Effector memory CD4-positive, alpha-beta T cell (primary cell): Measurements from ENCODE around the gene LGI4.
A peak's percentile ranks its signal among the peaks of the same experiment; 100 is the strongest.

ENCODE experiments used
- DNase-seq, 3 donors: peaks; one replicate each; pipeline ENCODE4 v3.0.0-alpha.2; 2020
- H3K27ac ChIP-seq: 2 replicates; pipeline ENCODE4 v1.7.0; 2013; ENCODE audit warnings: mild to moderate bottlenecking, low read length, moderate library complexity; ENCODE audit not compliant: insufficient read depth, poor library complexity, severe bottlenecking
- H3K27me3 ChIP-seq: replicated peaks from 2 replicates; pipeline ENCODE4 v1.7.0; 2013; ENCODE audit warnings: mild to moderate bottlenecking, low read length; ENCODE audit not compliant: insufficient read depth, control insufficient read depth, poor library complexity, severe bottlenecking
- H3K36me3 ChIP-seq: 2 replicates; pipeline ENCODE4 v1.7.0; 2013; ENCODE audit warnings: mild to moderate bottlenecking, low read length, moderate library complexity; ENCODE audit not compliant: control insufficient read depth, insufficient read depth
- H3K4me1 ChIP-seq: 2 replicates; pipeline ENCODE4 v1.7.0; 2013; ENCODE audit warnings: low read length, mild to moderate bottlenecking; ENCODE audit not compliant: control insufficient read depth, insufficient read depth, poor library complexity, severe bottlenecking
- H3K4me3 ChIP-seq: 2 replicates; pipeline ENCODE4 v1.7.0; 2013; ENCODE audit warnings: low read length, low read depth, mild to moderate bottlenecking; ENCODE audit not compliant: insufficient read depth, poor library complexity, severe bottlenecking
- H3K9me3 ChIP-seq: 2 replicates; pipeline ENCODE4 v1.7.0; 2013; ENCODE audit warnings: mild to moderate bottlenecking, low read length, moderate library complexity; ENCODE audit not compliant: control insufficient read depth
- total RNA-seq, 3 donors: gene quantifications; one replicate each; lab custom pipeline; 2026; lab: John Stamatoyannopoulos, UW

The LGI4 gene
- total RNA-seq: 0.58 to 1.0 (median 0.96) reads per million in 3 donors

DNA sequence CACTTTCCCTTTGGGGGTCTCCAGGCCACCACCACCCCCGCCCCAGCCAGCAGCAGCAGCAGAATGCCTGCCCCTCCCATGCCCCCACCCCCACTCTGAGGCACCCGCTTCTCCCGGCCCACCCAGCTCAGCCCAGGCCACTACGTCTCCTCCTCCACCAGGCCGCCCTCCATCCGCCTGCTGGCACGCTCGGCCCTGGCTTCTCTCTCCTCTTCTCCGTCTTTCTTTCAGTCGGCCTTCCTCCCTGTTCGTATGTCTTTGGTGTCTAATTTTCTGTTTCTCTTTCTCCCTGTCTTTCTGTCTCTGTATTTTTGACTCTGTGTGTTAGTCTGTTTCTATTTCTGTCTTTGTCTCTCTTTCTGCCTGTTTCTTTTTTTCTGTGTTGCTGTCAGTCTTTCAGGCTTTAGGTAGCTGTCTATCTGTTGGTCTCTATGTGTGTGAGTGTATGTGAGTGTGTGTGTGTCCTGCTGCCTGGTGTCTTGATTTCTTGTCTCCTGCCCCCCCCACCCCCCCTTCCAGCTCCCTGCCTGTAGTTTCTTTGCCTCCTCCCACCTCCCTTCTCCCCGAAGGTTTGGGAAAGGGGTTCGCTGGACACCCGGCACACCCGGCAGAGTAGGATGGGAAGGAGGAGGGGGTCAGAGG lies at the start of gene LGI4:
Gene LGI4, minus strand, starts transcription at position 459 of the 642 bp plus-strand sequence. Its CDS starts 379 bp downstream, at position 80.
- H3K9me3 ChIP-seq: no peaks in the 10 kb centered on the region
- no peaks in the 10 kb centered on the region for H3K27me3 ChIP-seq
- no peak within 1 kb of the TSS for H3K4me3 ChIP-seq
- H3K36me3 ChIP-seq: no peaks in the 10 kb centered on the region
- no peak for DNase-seq
- no peaks in the 10 kb centered on the region for H3K4me1 ChIP-seq
- no peak within 1 kb of the TSS for H3K27ac ChIP-seq

DNA sequence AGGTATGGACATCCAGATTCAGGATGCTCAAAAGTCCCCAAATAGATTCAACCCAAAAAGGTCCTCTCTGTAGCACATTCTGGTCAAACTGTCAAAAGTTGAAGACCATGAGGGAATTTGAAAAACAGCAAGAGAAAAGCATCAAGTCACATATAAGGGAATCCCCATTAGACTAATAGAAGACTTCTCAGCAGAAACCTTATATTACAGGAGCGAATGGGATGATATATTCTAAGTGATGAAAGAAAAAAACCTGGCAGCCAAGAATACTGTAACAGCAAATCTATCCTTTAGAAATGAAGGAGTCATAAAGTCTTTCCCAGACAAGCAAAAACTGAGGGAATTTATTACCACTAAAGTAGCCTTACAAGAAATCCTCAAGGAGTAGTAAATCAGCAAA lies 49.4 kb upstream of the LGI4 start:
- no peak for DNase-seq
- Histone ChIP-seq H3K36me3 (no peaks in the 10 kb centered on the region), H3K4me3 (no peak overlapping the region), H3K27me3 (no peaks in the 10 kb centered on the region), H3K9me3 (no peaks in the 10 kb centered on the region), H3K4me1 (no peaks in the 10 kb centered on the region), H3K27ac (no peak overlapping the region)

DNA sequence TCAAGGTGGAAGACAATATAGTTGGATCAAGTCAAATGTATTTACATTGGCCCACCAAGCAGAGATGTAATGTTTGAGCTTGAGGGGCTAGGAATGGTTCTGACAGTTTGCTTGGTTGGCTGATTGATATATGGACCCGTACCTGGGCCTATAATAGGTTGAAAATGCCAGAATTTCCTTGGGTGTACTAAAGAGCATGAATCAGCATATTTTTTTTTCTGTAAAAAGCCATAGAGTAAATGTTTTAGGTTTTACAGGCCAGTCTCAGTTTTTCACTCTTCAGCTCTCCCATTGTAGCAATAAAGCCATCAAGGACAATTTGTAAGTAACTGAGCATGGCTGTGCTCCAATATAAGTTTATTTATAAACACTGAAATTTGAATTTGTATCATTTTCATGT lies 46.5 kb upstream of the LGI4 start:
- no peak for DNase-seq
- Histone ChIP-seq H3K4me1 (peaks cover 3% of the 10 kb centered on the region), H3K27ac (no peak overlapping the region), H3K9me3 (no peaks in the 10 kb centered on the region), H3K27me3 (no peaks in the 10 kb centered on the region), H3K36me3 (no peaks in the 10 kb centered on the region), H3K4me3 (no peak overlapping the region)

DNA sequence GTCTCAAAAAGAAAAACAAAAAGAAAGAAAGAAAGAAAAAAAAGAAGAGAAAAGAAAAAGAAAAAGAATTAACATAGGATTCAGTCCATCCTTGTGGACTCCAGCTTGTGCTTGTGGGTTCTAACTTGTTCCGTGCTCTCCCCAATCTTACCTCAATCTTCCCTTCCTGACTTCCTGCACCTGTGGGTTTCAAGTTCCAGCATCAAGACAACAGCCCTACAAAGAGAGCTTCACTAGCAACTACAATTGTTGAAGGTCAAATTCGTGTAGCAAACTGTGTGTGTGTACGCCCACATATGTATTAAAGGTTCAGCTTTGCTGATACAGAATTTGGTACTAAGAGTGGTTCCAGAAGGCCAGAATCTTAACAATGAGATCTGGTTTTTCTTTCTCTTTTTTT lies 45.0 kb upstream of the LGI4 start:
- no peaks in the 10 kb centered on the region for H3K9me3 ChIP-seq
- no peaks in the 10 kb centered on the region for H3K36me3 ChIP-seq
- peak overlapping the region; percentile 13 for H3K4me3 ChIP-seq
- no peaks in the 10 kb centered on the region for H3K27me3 ChIP-seq
- no peak for DNase-seq
- H3K4me1 ChIP-seq: peaks cover 3% of the 10 kb centered on the region
- no peak overlapping the region for H3K27ac ChIP-seq

DNA sequence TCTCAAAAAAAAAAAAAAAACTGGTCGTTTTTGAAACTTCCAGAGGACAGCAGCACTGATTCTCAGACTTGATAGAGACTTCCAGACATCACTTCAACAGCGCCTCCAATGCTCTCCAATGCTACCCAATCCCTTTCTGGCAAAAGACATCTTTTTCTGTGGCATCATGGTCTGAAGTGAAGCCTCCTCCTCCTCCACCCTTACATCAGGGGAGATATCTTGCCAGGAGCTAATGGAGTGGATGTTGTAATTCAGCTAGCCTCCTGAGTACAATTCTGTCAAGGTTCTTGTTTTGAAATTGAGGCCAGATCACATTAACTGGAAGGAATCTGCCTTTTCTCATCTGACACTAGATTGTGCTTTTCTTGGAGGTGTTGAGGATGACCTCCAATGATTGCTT lies 43.8 kb upstream of the LGI4 start:
- Histone ChIP-seq H3K4me1 (peaks cover 3% of the 10 kb centered on the region), H3K27ac (no peak overlapping the region), H3K36me3 (no peaks in the 10 kb centered on the region), H3K9me3 (no peaks in the 10 kb centered on the region), H3K27me3 (no peaks in the 10 kb centered on the region), H3K4me3 (no peak overlapping the region)
- no peak for DNase-seq

DNA sequence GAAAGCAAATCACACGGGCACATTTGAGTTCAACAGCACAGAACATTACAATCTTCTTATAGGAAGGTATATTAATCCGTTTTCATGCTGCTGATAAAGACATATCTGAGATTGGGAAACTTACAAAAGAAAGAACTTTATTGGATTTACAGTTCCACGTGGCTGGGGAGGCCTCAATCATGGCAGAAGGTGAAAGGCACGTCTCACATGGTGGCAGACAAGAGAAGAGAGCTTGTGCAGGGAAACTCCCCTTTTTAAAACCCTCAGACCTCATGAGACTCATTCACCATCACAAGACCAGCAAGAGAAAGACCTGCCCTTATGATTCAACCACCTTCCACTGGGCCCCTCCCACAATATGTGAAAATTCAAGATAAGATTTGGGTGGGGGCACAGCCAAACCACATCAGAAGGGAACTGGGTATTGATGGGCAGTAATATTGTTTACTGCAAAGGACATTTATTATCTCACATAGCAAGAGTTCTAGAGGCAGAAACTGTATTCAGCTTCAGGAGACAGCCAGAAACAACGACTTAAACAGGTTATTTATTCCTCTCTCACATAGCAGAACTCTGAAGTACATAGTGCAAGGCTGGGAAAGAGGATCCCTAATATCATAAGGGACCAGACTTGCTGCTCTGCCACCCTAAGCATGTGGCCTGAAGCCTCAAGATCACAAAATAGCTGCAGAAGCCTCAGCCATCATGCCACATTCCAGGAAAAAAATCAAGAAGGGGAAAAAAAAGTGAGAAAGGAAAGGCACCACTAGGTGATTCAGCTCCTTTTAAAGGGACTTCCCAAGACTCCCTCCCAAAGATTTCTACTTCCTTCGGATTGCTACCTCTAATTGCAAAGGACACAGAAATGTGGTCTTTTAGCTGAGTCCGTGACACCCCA lies 42.8 kb upstream of the LGI4 start:
- no peak overlapping the region for H3K27ac ChIP-seq
- DNase-seq: no peak
- no peak overlapping the region for H3K4me3 ChIP-seq
- peaks cover 3% of the 10 kb centered on the region for H3K4me1 ChIP-seq
- H3K27me3 ChIP-seq: no peaks in the 10 kb centered on the region
- peaks cover 2% of the 10 kb centered on the region for H3K36me3 ChIP-seq
- no peaks in the 10 kb centered on the region for H3K9me3 ChIP-seq

DNA sequence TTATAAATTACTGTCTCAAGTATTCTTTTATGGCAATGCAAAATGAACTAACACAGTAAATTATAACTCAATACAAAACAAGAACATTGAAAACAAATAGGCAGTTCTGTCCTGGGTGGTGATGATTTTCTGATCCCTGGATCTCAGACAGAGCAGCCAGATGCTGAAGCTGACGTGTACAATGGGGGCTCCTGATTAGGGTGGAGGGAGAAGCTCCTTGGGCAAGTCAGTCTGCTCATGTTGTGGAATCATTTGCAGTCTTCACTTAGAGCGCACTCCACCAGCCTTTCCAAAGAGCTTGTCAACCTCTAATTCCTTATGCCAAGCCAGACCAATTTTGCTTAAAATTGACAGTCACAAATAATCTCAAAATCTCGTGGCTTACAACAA lies 41.3 kb upstream of the LGI4 start:
- Histone ChIP-seq H3K27ac (no peak overlapping the region), H3K4me1 (peaks cover 10% of the 10 kb centered on the region)
- no peak for DNase-seq

DNA sequence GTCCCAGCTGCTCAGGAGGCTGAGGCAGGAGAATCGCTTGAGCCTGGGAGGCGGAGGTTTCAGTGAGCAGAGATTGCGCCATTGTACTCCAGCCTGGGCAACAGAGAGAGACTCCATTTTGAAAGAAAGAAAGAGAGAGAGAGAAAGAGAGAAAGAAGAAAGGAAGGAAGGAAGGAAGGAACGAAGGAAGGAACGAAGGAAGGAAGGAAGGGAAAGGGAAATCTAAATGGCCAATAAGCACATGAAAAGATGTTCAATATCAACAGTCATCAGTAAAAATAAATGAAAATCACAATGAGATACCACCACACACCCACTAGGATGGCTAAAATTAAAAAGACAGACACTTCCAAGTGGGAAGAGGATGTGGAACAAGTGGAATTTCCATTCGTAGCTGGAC lies 39.4 kb upstream of the LGI4 start:
- H3K4me1 ChIP-seq: peaks cover 10% of the 10 kb centered on the region
- no peak for DNase-seq
- H3K27ac ChIP-seq: no peak overlapping the region
- no peaks in the 10 kb centered on the region for H3K9me3 ChIP-seq
- peaks cover 20% of the 10 kb centered on the region for H3K36me3 ChIP-seq
- no peak overlapping the region for H3K4me3 ChIP-seq
- H3K27me3 ChIP-seq: no peaks in the 10 kb centered on the region

More for the DNA sequence above, 41.3 kb upstream of the LGI4 start:
- H3K4me3 ChIP-seq: no peak overlapping the region
- no peaks in the 10 kb centered on the region for H3K27me3 ChIP-seq
- no peaks in the 10 kb centered on the region for H3K9me3 ChIP-seq
- peaks cover 5% of the 10 kb centered on the region for H3K36me3 ChIP-seq

DNA sequence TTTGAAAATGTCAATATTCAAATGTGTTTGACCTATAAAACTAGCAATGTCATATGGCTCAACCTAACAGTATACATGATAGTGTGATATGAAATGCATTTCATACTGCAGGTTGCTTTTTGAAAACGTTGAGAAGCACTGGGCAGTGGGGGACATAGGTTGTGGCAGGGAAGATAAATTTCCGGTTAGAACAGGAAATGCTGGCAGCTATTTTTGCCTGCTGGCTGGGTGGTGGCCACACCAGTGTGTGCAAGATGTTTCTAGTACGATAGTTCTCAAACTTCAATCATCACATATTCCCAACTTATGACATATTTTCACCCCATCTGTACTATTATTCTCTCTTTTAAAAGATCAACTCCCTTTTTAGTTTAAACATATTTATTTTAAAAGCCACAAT lies 36.9 kb upstream of the LGI4 start:
- Histone ChIP-seq H3K4me1 (peaks cover 25% of the 10 kb centered on the region), H3K27me3 (no peaks in the 10 kb centered on the region), H3K36me3 (peaks cover 34% of the 10 kb centered on the region), H3K4me3 (no peak overlapping the region), H3K27ac (no peak overlapping the region), H3K9me3 (no peaks in the 10 kb centered on the region)
- DNase-seq: no peak
